GM18526 (cell line): ENCODE data around the gene CEP44.

ENCODE experiments used
- POLR2A ChIP-seq: IDR thresholded peaks from 3 replicates; pipeline ENCODE4 v1.6.1; 2011; ENCODE audit not compliant: insufficient read length; ENCODE audit errors: extremely low read depth

The CEP44 gene

GRCh38 chr4:174352061-174352819 is 68.5 kb downstream of the CEP44 start:
- TF ChIP-seq POLR2A = no peak

DNA sequence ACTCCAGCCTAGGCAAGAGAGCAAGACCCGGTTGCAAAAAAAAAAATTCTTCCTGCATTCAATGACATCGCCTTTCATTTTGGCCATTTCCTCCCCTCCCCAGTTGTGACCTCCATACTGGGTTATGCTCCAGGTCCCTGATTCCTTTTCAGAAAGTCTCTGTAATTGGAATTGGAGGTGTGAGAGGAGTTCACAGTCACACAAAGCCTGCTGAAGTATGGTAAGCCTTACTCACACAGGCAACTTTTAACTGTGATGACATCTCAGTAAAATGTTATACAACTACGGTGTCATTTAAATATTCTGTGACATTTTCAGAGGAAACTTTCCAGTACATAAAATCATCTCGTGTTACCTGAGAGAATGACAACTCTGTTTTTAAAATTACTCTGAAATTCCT is 73.6 kb downstream of the CEP44 start:
- no peak for TF ChIP-seq POLR2A

DNA sequence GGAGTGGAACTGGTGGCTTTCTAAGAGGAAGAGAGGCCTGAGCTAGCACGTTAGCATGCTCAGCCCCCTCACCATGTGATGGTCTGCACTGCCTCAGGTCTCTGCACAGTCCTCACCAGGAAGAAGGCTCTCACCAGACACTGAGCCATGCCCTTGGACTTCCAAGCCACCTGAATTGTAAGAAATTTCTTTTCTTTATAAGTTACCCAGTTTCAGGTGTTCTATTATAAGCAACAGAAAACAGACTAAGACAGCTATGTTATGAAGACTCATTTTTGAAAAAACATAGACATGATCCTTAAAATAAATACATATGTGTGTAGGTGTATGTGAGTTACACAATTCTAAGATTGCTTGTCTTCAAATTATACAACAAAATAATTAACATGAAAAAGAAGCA is 74.7 kb downstream of the CEP44 start:
- TF ChIP-seq POLR2A = no peak

- no peak for TF ChIP-seq POLR2A
These were observed 75.1 kb downstream of the CEP44 start for GRCh38 chr4:174358829-174359228.

- no peak for TF ChIP-seq POLR2A
These were observed 78.6 kb downstream of the CEP44 start for GRCh38 chr4:174362340-174362739.

DNA sequence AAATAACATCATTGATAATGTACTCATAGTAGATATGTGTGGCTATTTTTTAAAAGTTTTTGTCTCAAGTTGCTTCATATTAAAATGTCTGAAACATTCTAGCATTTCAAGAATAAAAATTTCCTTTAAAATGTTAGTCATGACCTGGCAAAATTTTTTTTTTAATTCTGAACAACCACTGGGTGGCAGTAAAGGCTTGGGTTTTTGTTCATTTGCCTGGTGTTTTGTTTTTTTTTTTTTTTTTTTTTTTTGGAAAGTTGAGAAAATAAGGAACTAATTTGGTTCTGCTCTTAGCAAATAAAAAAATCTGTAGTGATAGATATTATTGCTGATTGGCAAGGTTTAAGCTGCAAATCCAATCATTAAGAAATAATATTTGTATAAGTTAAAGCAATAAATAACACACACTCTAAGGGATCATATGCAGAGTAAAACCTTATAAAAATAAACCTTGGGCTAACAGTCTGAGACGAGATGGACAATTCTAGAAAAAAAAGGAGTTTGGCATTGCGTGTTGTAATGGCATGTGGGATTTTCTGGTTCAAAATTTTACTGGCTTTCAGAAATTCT is 81.4 kb downstream of the CEP44 start:
- no peak for TF ChIP-seq POLR2A

- no peak for TF ChIP-seq POLR2A
These were observed 86.3 kb downstream of the CEP44 start for GRCh38 chr4:174369985-174370384.

DNA sequence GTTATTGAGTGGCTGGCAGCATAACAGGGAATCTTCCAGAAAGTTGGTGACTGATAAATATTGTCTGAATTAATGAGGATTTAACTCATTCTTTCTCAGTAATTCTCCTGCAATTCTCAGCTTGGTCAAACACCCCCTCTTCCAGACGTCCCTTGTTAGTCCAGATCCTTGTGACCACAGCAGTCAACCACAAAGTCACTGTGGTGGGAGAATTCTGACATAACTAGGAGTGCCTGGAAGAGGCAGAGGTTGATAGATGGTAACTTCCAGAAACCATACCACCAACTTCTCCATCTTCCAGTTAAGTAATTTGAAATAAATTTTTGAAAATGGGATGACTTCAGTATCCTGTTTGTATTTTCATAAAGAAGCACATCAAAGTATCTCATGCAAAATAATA is 90.1 kb downstream of the CEP44 start:
- TF ChIP-seq POLR2A = no peak

DNA sequence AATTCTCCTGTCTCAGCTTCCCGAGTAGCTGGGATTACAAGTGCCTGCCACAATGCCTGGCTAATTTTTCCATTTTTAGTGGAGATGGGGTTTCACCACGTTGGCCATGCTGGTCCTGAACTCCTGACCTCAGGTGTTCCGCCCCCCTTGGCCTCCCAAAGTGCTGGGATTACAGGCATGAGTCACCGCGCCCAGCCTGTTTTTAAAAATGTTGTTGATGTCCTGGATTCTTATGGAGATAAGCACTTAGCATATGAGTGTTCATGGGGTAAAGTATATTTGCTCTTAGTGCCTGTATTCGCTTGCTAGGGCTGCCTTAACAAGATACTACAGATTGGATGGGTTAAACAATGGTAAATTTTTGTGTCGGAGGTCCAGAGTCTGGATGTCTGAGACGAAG is 91.7 kb downstream of the CEP44 start:
- TF ChIP-seq POLR2A = no peak

DNA sequence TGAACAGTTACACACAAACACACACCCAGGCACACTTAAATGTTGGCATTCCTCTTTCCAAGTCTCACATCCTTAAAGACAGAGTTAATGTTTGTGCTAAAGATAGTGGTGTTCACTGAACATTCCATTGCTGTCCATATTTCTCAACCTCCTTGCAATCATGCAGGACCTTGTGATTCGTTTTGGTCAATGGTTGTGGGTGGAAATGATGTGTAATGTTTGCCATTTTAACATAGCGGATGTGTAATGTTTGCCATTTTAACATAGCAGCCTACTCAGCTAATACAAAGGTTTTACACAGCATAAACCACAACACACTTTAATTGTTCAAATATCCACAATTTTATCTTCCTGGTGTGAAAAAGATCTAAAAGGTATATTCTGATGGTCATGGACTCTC is 93.9 kb downstream of the CEP44 start:
- no peak for TF ChIP-seq POLR2A

DNA sequence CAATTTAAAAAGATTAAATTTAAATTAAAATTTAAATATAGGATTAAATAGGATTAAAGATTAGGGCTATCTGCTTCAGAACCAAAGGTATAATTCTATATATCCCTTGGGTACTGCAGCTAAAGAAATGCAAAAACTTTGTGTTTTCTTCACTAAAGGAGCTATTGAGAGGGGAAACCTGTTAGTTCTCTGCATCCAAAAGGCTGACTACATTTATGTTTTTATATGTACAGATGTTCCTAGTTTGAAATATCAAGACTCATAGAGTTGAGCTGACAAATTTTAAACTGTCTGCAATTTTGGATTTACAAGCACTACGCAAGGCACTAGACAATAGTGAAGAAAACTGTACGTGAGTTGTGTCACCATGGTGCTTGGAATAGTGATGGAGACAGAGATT is 95.2 kb downstream of the CEP44 start:
- TF ChIP-seq POLR2A = no peak

DNA sequence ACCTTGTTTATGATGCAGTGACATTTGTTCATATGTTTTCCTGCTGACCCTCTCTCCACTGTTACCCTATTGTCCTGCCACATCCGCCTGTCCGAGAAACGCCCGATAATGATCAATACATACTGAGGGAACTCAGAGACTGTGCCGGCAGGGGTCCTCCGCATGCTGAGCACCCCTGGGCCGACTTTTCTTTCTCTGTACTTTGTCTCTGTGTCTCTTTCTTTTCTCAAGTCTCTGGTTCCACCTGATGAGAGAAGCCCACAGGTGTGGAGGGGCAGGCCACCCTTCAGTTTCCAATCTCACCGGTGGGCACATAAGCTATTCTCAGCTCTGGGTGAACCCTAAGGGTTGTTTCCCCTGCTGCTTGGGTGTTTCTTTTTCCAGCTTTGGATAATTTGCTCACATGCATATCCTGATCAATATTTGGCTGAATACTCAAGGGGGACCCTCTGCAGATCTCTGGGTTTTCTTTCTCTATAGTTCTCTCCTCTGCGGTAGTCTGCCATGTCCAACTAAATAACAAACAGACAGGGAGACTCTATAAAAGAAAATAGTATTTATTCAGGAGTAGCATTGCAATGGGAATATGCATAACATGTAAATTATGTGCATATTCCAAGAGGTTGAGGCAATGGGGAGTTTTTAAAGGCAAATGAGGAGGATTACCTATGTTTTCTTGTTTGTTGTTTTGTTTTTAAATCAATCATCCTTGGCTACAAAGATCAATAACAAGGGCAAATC is 97.2 kb downstream of the CEP44 start:
- TF ChIP-seq POLR2A = no peak

DNA sequence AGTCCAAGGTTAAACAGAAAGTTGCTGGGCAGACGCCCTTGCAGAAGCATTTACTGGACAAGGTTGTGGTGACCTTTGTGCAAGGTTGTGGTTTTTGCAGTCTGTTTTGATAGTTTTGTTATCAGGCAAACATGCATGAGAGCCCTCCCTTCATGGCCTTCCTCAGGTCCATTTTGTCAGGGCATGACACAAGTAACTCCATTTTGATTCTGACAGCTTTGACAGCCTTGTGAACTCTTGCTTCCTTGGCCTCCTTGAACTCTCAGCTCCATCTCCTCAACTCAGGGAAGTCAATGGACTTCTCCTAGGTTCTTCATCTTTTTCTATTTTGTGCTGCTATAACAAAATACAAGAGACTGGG is 97.7 kb downstream of the CEP44 start:
- no peak for TF ChIP-seq POLR2A
